HL-60 (cell line): ENCODE measurements around the gene JAG1.

ENCODE experiments used
- GABPA ChIP-seq: IDR thresholded peaks from 2 replicates; pipeline ENCODE4 v1.6.1; 2012; ENCODE audit warnings: low read depth
- POLR2AphosphoS5 ChIP-seq: IDR thresholded peaks from 2 replicates; pipeline ENCODE4 v1.6.1; 2012; ENCODE audit warnings: low read depth
- TF ChIP-seq, protein P1 (sequence below): IDR thresholded peaks from one replicate; pipeline ENCODE4 v1.5.1; 2011; ENCODE audit warnings: low read length, control low read depth, inconsistent platforms; ENCODE audit not compliant: insufficient read depth
- TF ChIP-seq, protein P2 (sequence below): IDR thresholded peaks from 2 replicates; pipeline ENCODE4 v1.6.1; 2012; ENCODE audit warnings: low read depth; ENCODE audit not compliant: insufficient replicate concordance

DNA sequence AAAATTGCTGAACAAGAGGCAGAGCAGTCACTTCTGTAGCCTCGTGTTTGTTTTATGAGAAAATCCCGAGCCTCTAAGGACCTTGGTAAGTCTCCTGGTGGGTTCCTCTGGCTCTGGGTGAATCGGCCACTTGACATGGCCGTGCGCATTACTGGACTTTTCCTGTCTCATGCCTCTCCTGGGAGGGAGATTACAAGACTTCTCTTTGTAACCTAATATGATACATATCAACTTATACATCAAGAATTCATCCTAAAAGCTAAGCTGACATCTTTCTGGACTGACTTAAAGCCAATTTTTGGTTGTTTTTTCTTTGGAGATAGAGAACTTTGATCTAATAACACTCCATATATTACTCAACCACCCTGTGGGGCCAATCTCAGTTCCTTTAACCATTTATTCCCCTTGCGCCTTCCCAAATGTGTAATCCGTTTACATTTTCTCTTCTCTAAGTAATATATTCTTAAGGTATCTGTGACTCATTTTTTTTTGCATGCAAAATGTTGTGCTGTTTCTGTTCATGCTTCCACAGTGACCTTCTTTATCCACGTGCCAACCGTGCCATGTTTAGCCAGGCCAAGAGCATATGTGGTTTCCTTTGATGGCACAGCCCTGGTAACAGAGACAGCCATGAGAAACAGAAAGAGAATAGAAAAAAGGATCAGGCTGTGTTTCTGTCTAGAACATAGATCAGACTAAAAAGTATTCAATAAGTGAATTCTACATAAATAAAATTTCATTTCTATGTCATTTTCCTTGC, 47.5 kb upstream of the JAG1 start:
- TF ChIP-seq POLR2AphosphoS5 (no peak), GABPA (no peak)
- TF ChIP-seq, protein P1, sequence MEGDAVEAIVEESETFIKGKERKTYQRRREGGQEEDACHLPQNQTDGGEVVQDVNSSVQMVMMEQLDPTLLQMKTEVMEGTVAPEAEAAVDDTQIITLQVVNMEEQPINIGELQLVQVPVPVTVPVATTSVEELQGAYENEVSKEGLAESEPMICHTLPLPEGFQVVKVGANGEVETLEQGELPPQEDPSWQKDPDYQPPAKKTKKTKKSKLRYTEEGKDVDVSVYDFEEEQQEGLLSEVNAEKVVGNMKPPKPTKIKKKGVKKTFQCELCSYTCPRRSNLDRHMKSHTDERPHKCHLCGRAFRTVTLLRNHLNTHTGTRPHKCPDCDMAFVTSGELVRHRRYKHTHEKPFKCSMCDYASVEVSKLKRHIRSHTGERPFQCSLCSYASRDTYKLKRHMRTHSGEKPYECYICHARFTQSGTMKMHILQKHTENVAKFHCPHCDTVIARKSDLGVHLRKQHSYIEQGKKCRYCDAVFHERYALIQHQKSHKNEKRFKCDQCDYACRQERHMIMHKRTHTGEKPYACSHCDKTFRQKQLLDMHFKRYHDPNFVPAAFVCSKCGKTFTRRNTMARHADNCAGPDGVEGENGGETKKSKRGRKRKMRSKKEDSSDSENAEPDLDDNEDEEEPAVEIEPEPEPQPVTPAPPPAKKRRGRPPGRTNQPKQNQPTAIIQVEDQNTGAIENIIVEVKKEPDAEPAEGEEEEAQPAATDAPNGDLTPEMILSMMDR, result no peak
- TF ChIP-seq, protein P2, sequence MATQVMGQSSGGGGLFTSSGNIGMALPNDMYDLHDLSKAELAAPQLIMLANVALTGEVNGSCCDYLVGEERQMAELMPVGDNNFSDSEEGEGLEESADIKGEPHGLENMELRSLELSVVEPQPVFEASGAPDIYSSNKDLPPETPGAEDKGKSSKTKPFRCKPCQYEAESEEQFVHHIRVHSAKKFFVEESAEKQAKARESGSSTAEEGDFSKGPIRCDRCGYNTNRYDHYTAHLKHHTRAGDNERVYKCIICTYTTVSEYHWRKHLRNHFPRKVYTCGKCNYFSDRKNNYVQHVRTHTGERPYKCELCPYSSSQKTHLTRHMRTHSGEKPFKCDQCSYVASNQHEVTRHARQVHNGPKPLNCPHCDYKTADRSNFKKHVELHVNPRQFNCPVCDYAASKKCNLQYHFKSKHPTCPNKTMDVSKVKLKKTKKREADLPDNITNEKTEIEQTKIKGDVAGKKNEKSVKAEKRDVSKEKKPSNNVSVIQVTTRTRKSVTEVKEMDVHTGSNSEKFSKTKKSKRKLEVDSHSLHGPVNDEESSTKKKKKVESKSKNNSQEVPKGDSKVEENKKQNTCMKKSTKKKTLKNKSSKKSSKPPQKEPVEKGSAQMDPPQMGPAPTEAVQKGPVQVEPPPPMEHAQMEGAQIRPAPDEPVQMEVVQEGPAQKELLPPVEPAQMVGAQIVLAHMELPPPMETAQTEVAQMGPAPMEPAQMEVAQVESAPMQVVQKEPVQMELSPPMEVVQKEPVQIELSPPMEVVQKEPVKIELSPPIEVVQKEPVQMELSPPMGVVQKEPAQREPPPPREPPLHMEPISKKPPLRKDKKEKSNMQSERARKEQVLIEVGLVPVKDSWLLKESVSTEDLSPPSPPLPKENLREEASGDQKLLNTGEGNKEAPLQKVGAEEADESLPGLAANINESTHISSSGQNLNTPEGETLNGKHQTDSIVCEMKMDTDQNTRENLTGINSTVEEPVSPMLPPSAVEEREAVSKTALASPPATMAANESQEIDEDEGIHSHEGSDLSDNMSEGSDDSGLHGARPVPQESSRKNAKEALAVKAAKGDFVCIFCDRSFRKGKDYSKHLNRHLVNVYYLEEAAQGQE, result no peak
